IPS-15b (cell line): Measurements from ENCODE around the gene ZFP62.
"Not testable (repeated sequence)": the region's sequence is repeated elsewhere in the genome, so short reads cannot be mapped to it uniquely, and the experiment has no call there.

Experiments used
- H3K27me3 ChIP-seq: one replicate; pipeline ENCODE4 v1.6.1; 2013; ENCODE audit warnings: low read length; ENCODE audit not compliant: control insufficient read depth, insufficient read depth
- H3K36me3 ChIP-seq: one replicate; pipeline ENCODE4 v1.6.1; 2013; ENCODE audit warnings: low read length; ENCODE audit not compliant: control insufficient read depth, insufficient read depth
- H3K4me1 ChIP-seq: one replicate; pipeline ENCODE4 v1.6.1; 2013; ENCODE audit warnings: mild to moderate bottlenecking, low read length; ENCODE audit not compliant: control insufficient read depth, insufficient read depth
- H3K4me3 ChIP-seq: one replicate; pipeline ENCODE4 v1.5.1; 2013; ENCODE audit warnings: low read depth, low read length
- H3K9ac ChIP-seq: one replicate; pipeline ENCODE4 v1.6.1; 2013; ENCODE audit warnings: low read depth, mild to moderate bottlenecking, low read length
- H3K9me3 ChIP-seq: one replicate; pipeline ENCODE4 v1.6.1; 2013; ENCODE audit warnings: mild to moderate bottlenecking, low read length; ENCODE audit not compliant: control insufficient read depth, insufficient read depth

Gene ZFP62

GRCh38 chr5:180860887-180861822, at the start of gene ZFP62:
Gene ZFP62, minus strand, starts transcription at chr5:180861276. Its CDS starts 57 bp downstream, at chr5:180861219.
- Histone ChIP-seq H3K4me3 (peak within 1 kb of the TSS; percentile 88), H3K4me1 (peaks cover 3% of the 10 kb centered on the region), H3K9ac (peak within 1 kb of the TSS; percentile 88), H3K36me3 (no peaks in the 10 kb centered on the region), H3K27me3 (peaks cover 5% of the 10 kb centered on the region), H3K9me3 (no peaks in the 10 kb centered on the region)

GRCh38 chr5:180910735-180911134, 49.7 kb upstream of the ZFP62 start:
- Histone ChIP-seq H3K9me3 (no peaks in the 10 kb centered on the region), H3K4me3 (no peak overlapping the region), H3K9ac (no peak overlapping the region), H3K36me3 (no peaks in the 10 kb centered on the region), H3K27me3 (no peaks in the 10 kb centered on the region), H3K4me1 (no peaks in the 10 kb centered on the region)

- Histone ChIP-seq H3K27me3 (no peaks in the 10 kb centered on the region), H3K9me3 (no peaks in the 10 kb centered on the region), H3K4me3 (no peak overlapping the region)
These were observed 49.1 kb upstream of the ZFP62 start for GRCh38 chr5:180910182-180910581.

GRCh38 chr5:180909782-180910181, 48.7 kb upstream of the ZFP62 start:
- H3K9ac ChIP-seq: no peak overlapping the region
- no peaks in the 10 kb centered on the region for H3K36me3 ChIP-seq
- no peaks in the 10 kb centered on the region for H3K27me3 ChIP-seq
- H3K4me3 ChIP-seq: no peak overlapping the region
- no peaks in the 10 kb centered on the region for H3K4me1 ChIP-seq
- no peaks in the 10 kb centered on the region for H3K9me3 ChIP-seq

More at GRCh38 chr5:180910182-180910581, 49.1 kb upstream of the ZFP62 start:
- no peak overlapping the region for H3K9ac ChIP-seq
- H3K36me3 ChIP-seq: no peaks in the 10 kb centered on the region
- no peaks in the 10 kb centered on the region for H3K4me1 ChIP-seq

- no peak overlapping the region for H3K4me3 ChIP-seq
- no peaks in the 10 kb centered on the region for H3K36me3 ChIP-seq
- no peaks in the 10 kb centered on the region for H3K27me3 ChIP-seq
- no peaks in the 10 kb centered on the region for H3K9me3 ChIP-seq
- no peak overlapping the region for H3K9ac ChIP-seq
- H3K4me1 ChIP-seq: no peaks in the 10 kb centered on the region
These were observed 48.1 kb upstream of the ZFP62 start for GRCh38 chr5:180908998-180909731.

GRCh38 chr5:180908400-180908799, 47.3 kb upstream of the ZFP62 start:
- Histone ChIP-seq H3K9ac (no peak overlapping the region), H3K9me3 (no peaks in the 10 kb centered on the region), H3K4me3 (peak overlapping the region; percentile 28)

GRCh38 chr5:180901319-180902009, 40.4 kb upstream of the ZFP62 start:
- H3K9me3 ChIP-seq: no peaks in the 10 kb centered on the region
- no peak overlapping the region for H3K4me3 ChIP-seq
- H3K4me1 ChIP-seq: no peaks in the 10 kb centered on the region
- no peaks in the 10 kb centered on the region for H3K36me3 ChIP-seq
- H3K27me3 ChIP-seq: no peaks in the 10 kb centered on the region
- no peak overlapping the region for H3K9ac ChIP-seq

More at GRCh38 chr5:180908400-180908799, 47.3 kb upstream of the ZFP62 start:
- no peaks in the 10 kb centered on the region for H3K36me3 ChIP-seq
- H3K27me3 ChIP-seq: no peaks in the 10 kb centered on the region
- no peaks in the 10 kb centered on the region for H3K4me1 ChIP-seq

- H3K27me3 ChIP-seq: no peaks in the 10 kb centered on the region
- H3K4me3 ChIP-seq: no peak overlapping the region
- no peaks in the 10 kb centered on the region for H3K4me1 ChIP-seq
- H3K36me3 ChIP-seq: no peaks in the 10 kb centered on the region
- no peaks in the 10 kb centered on the region for H3K9me3 ChIP-seq
- H3K9ac ChIP-seq: no peak overlapping the region
These were observed 39.1 kb upstream of the ZFP62 start for GRCh38 chr5:180900178-180900577.

- no peak within 1 kb of the TSS for H3K9ac ChIP-seq
- no peaks in the 10 kb centered on the region for H3K4me1 ChIP-seq
- H3K27me3 ChIP-seq: no peaks in the 10 kb centered on the region
- no peaks in the 10 kb centered on the region for H3K9me3 ChIP-seq
- no peaks in the 10 kb centered on the region for H3K36me3 ChIP-seq
- no peak within 1 kb of the TSS for H3K4me3 ChIP-seq
These were observed 37.7 kb upstream of the ZFP62 start, which contains the start of gene BTNL8 for GRCh38 chr5:180898621-180899246. Gene BTNL8, plus strand, starts transcription at chr5:180899159. Its CDS starts 152 bp downstream, at chr5:180899311.

- H3K9me3 ChIP-seq, H3K36me3 ChIP-seq, H3K9ac ChIP-seq, H3K4me1 ChIP-seq, H3K4me3 ChIP-seq, H3K27me3 ChIP-seq: not testable (repeated sequence)
These were observed 34.3 kb upstream of the ZFP62 start for GRCh38 chr5:180895330-180895729.

- Histone ChIP-seq H3K9ac (no peak overlapping the region), H3K9me3 (no peaks in the 10 kb centered on the region), H3K27me3 (no peaks in the 10 kb centered on the region), H3K4me3 (no peak overlapping the region), H3K36me3 (no peaks in the 10 kb centered on the region), H3K4me1 (no peaks in the 10 kb centered on the region)
These were observed 28.3 kb upstream of the ZFP62 start for GRCh38 chr5:180889381-180889780.
